GM12878 (cell line): Measurements from ENCODE around the gene UBE2M.
"Not testable (repeated sequence)": the region's sequence is repeated elsewhere in the genome, so short reads cannot be mapped to it uniquely, and the experiment has no call there.

Experiments used
- CEBPB ChIP-seq, 2 experiments: fragments of 150-350 bp in 1 of 2; IDR thresholded peaks; 2 replicates each; pipeline ENCODE4 v1.6.1; 2012 to 2014; ENCODE audit warnings: low read depth in 2 of 2, low read length in 2 of 2, borderline replicate concordance in 1 of 2, inconsistent platforms in 1 of 2
- HDAC6 ChIP-seq: fragments of 200-600 bp; sonication (generic); IDR thresholded peaks from one replicate; pipeline ENCODE4 v1.8.0; 2017; ENCODE audit warnings: antibody characterized with exemption; ENCODE audit not compliant: unreplicated experiment
- NKRF ChIP-seq: fragments of 450-650 bp; conservative IDR thresholded peaks from 2 replicates; pipeline ENCODE4 v1.6.1; 2017; ENCODE audit warnings: mild to moderate bottlenecking, moderate library complexity
- NR2C2 ChIP-seq: IDR thresholded peaks from 2 replicates; pipeline ENCODE4 v1.6.1; 2011; ENCODE audit warnings: borderline replicate concordance, low read depth; ENCODE audit not compliant: control insufficient read depth, insufficient read length
- PKNOX1 ChIP-seq: fragments of 450-650 bp; IDR thresholded peaks from 2 replicates; pipeline ENCODE4 v1.6.1; 2016; ENCODE audit warnings: mild to moderate bottlenecking

GRCh38 chr19:58577581-58577980 is 19.2 kb upstream of the UBE2M start:
- TF ChIP-seq PKNOX1; CEBPB (IDR thresholded peaks at IDR 0.05; ENCODE audit: borderline replicate concordance in 1 of 2, low read depth in 2 of 2, low read length in 2 of 2); HDAC6; NR2C2; NKRF: not testable (repeated sequence)
